HEK293 (cell line): ENCODE results near the gene WDFY2.

Experiments
- SALL2 ChIP-seq: fragments of 450-650 bp; formaldehyde crosslinking; IDR thresholded peaks from 2 replicates; pipeline ENCODE4 v1.5.0; 2017; ENCODE audit warnings: missing biosample characterization, mild to moderate bottlenecking, missing genetic modification characterization, borderline replicate concordance
- ZNF311 ChIP-seq: fragments of 450-650 bp; formaldehyde crosslinking; IDR thresholded peaks from 2 replicates; pipeline ENCODE4 v1.5.1; 2017; ENCODE audit warnings: missing biosample characterization, missing genetic modification characterization, borderline replicate concordance
- ZNF530 ChIP-seq: fragments of 450-650 bp; formaldehyde crosslinking; IDR thresholded peaks from 2 replicates; pipeline ENCODE4 v1.5.1; 2016; ENCODE audit warnings: low read depth, missing biosample characterization, missing genetic modification characterization
- TF ChIP-seq, protein P1 (sequence below): fragments of 450-650 bp; formaldehyde crosslinking; IDR thresholded peaks from 2 replicates; pipeline ENCODE4 v1.5.1; 2016; ENCODE audit warnings: missing biosample characterization, missing genetic modification characterization

DNA sequence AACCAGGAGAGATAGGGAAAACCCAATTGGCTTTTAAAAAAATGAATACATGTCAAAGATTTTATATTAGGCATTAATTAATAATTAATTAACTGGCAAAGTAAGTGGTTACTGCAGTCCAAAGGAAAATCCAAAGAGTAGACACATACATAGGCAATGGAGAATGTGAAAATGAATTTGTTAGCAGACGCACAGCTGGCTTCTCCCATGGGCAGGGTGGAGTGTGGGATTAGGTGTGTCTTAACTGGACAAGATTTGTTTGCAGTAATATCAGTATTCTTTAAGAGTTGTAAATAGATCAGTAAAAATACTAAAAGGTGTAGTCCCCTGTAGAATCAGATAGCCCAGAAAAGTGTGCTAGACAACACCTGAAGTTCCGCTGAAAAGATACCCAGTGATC is 161.0 kb downstream of the WDFY2 start:
- no peak for TF ChIP-seq ZNF530
- TF ChIP-seq, protein P1, sequence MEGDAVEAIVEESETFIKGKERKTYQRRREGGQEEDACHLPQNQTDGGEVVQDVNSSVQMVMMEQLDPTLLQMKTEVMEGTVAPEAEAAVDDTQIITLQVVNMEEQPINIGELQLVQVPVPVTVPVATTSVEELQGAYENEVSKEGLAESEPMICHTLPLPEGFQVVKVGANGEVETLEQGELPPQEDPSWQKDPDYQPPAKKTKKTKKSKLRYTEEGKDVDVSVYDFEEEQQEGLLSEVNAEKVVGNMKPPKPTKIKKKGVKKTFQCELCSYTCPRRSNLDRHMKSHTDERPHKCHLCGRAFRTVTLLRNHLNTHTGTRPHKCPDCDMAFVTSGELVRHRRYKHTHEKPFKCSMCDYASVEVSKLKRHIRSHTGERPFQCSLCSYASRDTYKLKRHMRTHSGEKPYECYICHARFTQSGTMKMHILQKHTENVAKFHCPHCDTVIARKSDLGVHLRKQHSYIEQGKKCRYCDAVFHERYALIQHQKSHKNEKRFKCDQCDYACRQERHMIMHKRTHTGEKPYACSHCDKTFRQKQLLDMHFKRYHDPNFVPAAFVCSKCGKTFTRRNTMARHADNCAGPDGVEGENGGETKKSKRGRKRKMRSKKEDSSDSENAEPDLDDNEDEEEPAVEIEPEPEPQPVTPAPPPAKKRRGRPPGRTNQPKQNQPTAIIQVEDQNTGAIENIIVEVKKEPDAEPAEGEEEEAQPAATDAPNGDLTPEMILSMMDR (tag by site-specific recombination), result no peak
- TF ChIP-seq ZNF311 (tag by site-specific recombination), result no peak
- TF ChIP-seq SALL2 (tag by site-specific recombination), result no peak
